ENCODE results near the gene ZNF764. TPM values are rescaled to one million over a fixed set of nuclear protein-coding genes. Genes with fewer than 3 reads are reported as not detected.
"Not testable (repeated sequence)": the region's sequence is repeated elsewhere in the genome, so short reads cannot be mapped to it uniquely, and the experiment has no call there.

ZNF764 gene
- total RNA-seq, 1 experiment from 2014 or later, result 8.3 TPM

DNA sequence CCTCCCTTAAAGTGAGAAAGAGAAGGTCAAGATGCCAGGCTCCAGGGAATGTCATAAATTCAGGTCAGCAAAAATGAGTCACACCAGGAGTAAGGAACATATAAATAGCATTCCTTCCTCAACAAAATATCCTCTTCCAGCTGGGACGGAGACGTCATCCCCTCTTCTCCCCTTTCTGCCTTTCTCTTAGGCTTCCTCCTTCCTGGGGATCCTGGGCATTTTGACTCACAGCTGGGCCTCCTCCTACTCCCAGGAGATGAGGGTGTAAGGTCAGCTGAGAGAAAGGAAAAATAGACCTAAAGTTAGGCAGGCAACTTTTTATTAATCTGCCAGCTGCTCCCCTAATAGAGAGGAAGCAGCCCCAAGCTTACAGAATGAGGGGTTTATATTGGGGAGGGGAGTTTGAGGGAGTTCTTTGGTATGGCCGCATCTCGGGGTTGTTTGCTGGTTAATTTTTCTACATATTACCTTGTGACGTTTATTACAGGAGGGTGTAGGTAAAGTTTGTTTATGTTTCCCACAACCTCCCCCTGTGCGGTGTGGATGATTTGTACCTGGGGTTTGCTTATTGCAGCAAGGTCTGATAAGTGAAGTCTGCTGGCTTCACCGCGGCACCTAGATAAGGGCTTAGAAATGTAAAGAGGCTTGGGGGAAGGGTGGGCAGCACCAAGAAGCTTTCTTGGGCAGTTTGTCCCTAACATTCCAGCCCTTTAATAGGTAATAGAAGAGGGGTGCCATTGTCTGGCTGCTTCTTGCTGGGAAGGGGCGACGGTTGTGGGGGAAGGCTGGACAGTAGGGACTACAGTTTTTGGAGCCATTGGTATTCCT lies 16.5 kb downstream of the ZNF764 start:
- H3K4me1 Mint-ChIP-seq (ENCODE audit: insufficient read depth, unreplicated experiment), result no peaks in the 10 kb centered on the region
- no peaks in the 10 kb centered on the region for H3K9me3 Mint-ChIP-seq (ENCODE audit: unreplicated experiment)
- DNase-seq (ENCODE audit: unreplicated experiment), result peak; percentile 29
- peaks cover 10% of the 10 kb centered on the region for H3K36me3 Mint-ChIP-seq (ENCODE audit: insufficient read depth, unreplicated experiment)
- BruUV-seq (replicated peaks), result no TSS peak
- no peak overlapping the region for H3K27ac Mint-ChIP-seq (ENCODE audit: low read depth, unreplicated experiment)
- TF ChIP-seq, protein P1, sequence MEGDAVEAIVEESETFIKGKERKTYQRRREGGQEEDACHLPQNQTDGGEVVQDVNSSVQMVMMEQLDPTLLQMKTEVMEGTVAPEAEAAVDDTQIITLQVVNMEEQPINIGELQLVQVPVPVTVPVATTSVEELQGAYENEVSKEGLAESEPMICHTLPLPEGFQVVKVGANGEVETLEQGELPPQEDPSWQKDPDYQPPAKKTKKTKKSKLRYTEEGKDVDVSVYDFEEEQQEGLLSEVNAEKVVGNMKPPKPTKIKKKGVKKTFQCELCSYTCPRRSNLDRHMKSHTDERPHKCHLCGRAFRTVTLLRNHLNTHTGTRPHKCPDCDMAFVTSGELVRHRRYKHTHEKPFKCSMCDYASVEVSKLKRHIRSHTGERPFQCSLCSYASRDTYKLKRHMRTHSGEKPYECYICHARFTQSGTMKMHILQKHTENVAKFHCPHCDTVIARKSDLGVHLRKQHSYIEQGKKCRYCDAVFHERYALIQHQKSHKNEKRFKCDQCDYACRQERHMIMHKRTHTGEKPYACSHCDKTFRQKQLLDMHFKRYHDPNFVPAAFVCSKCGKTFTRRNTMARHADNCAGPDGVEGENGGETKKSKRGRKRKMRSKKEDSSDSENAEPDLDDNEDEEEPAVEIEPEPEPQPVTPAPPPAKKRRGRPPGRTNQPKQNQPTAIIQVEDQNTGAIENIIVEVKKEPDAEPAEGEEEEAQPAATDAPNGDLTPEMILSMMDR (IDR thresholded peaks at IDR 0.05; ENCODE audit: unreplicated experiment), result no peak
- CTCF ChIA-PET, result interaction anchor here (0.7 to 1.7 kb wide), 2 partner anchors 87 to 93 kb away, joined by 3 to 7 read pairs; no protein-coding TSS in a partner anchor
- H3K27me3 Mint-ChIP-seq (ENCODE audit: insufficient read depth, unreplicated experiment), result no peaks in the 10 kb centered on the region
- intact Hi-C loops (cut with micrococcal nuclease), result no loop called here
- H3K4me3 Mint-ChIP-seq (ENCODE audit: unreplicated experiment), result no peak overlapping the region
- POLR2A ChIA-PET, result interaction anchor here (1.2 kb wide), 1 partner anchor 10 kb away, joined by 3 read pairs; no protein-coding TSS in a partner anchor

DNA sequence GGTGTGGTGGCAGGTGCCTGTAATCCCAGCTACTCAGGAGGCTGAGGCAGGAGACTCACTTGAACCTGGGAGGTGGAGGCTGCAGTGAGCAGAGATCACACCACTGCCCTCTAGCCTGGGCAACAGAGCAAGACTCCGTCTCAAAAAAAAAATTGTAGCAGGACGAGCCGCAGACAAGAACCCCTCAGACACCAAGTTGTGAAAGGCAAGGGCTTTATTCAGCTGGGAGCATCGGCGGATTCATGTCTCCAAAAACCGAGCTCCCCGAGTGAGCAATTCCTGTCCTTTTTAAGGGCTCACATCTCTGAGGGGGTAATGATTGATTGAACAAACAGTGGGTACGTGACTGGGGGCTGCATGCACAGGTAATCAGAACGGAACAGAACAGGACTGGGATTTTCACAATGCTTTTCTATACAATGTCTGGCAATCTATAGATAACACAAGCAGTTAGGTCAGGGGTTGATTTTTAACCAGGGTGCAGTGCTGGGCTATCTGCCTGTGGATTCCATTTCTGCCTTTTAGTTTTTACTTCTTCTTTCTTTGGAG lies 17.2 kb downstream of the ZNF764 start:
- H3K4me3 Mint-ChIP-seq (ENCODE audit: unreplicated experiment); BruUV-seq (replicated peaks); H3K27ac Mint-ChIP-seq (ENCODE audit: low read depth, unreplicated experiment); intact Hi-C loops (cut with micrococcal nuclease); H3K27me3 Mint-ChIP-seq (ENCODE audit: insufficient read depth, unreplicated experiment); H3K9me3 Mint-ChIP-seq (ENCODE audit: unreplicated experiment); DNase-seq (ENCODE audit: unreplicated experiment); H3K4me1 Mint-ChIP-seq (ENCODE audit: insufficient read depth, unreplicated experiment): not testable (repeated sequence)
- peaks cover 11% of the 10 kb centered on the region for H3K36me3 Mint-ChIP-seq (ENCODE audit: insufficient read depth, unreplicated experiment)
- ChIA-PET POLR2A (interaction anchor here (1.2 kb wide), 1 partner anchor 10 kb away, joined by 3 read pairs; no protein-coding TSS in a partner anchor), CTCF (interaction anchor here (0.7 to 1.7 kb wide), 3 partner anchors 57 to 93 kb away, joined by 3 to 7 read pairs (median 4); no protein-coding TSS in a partner anchor)

DNA sequence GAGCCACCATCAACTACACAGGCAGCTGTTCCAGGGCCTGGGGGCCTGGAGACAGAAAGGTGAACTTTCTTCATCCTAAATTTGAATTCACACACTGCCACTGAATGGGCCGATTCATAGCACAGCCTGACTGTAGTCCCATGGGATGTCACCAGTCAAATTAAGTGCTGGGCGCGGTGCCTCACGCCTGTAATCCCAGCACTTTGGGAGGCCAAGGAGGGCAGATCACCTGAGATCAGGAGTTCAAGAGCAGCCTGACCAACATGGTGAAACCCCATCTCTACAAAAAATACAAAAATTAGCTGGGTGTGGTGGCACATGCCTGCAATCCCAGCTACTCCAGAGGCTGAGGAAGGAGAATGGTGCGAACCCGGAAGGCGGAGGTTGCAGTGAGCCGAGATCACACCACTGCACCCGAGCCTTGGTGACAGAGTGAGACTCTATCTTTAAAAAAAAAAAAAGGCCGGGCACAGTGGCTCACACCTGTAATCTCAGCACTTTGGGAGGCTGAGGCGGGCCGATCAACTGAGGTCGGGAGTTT lies 18.1 kb downstream of the ZNF764 start:
- not testable (repeated sequence) for DNase-seq (ENCODE audit: unreplicated experiment)

DNA sequence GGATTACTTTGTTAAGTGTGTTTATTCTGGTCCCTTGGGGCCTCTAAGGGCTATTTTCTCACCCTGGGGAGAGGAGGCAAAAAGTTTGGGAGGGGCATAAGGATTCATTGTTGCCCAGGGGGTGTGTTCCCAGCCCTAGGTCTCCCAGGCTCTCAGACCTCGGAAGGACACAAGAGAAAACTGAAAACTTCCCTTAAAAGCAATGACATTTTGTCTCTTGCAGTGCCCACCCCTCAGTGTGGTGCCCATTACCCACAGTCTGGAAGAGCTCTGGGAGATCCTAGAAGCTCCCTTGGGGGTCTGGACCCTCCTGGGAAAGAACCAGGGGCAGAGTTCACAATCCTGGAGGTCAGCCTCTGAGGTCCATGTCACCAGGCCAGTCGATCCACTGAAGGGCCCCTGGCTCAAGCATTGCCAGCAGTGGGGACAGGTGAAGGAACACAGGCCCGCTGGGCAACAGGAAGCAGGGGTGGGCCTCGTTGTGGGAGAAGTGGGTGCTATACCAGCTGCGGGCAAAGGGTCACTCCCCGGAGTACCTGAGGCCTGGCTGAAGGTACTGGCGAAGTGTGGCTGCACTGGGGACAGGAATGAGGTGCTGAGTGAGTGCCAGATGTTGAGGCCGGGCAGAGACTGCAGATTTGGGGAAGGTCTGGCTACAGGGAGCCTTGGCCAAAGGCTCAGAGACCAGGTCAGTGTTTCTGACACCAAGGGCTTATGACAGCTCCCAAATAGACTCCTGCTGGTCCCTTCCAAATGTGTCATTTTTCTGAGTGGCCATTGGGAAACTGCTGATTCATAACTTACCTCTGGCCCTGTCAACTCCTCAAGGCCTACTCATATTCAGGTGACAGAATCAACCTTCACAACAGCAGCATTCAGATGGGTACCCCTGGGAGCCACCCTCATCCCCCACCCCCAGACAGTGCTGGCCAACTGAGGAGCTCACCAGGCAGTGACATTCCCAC lies 18.9 kb downstream of the ZNF764 start:
- H3K9me3 Mint-ChIP-seq (ENCODE audit: unreplicated experiment), result no peaks in the 10 kb centered on the region
- H3K4me1 Mint-ChIP-seq (ENCODE audit: insufficient read depth, unreplicated experiment), result peaks cover 6% of the 10 kb centered on the region
- H3K27ac Mint-ChIP-seq (ENCODE audit: low read depth, unreplicated experiment), result no peak overlapping the region
- BruUV-seq (replicated peaks), result no TSS peak
- ChIA-PET CTCF (interaction anchor here (0.6 to 1.7 kb wide), 2 partner anchors 78 to 90 kb away, joined by 3 to 7 read pairs; no protein-coding TSS in a partner anchor), POLR2A (interaction anchor here (1.1 kb wide), 1 partner anchor 11 kb away, joined by 4 read pairs; no protein-coding TSS in a partner anchor)
- no peak for DNase-seq (ENCODE audit: unreplicated experiment)
- no peak overlapping the region for H3K4me3 Mint-ChIP-seq (ENCODE audit: unreplicated experiment)
- TF ChIP-seq, protein P1 (IDR thresholded peaks at IDR 0.05; ENCODE audit: unreplicated experiment), result no peak
- H3K36me3 Mint-ChIP-seq (ENCODE audit: insufficient read depth, unreplicated experiment), result peaks cover 18% of the 10 kb centered on the region
- H3K27me3 Mint-ChIP-seq (ENCODE audit: insufficient read depth, unreplicated experiment), result no peaks in the 10 kb centered on the region
- intact Hi-C loops (cut with micrococcal nuclease), result no loop called here

More for the DNA sequence above, 18.1 kb downstream of the ZNF764 start:
- H3K36me3 Mint-ChIP-seq (ENCODE audit: insufficient read depth, unreplicated experiment), result peaks cover 15% of the 10 kb centered on the region
- H3K27me3 Mint-ChIP-seq (ENCODE audit: insufficient read depth, unreplicated experiment); H3K9me3 Mint-ChIP-seq (ENCODE audit: unreplicated experiment); BruUV-seq (replicated peaks); intact Hi-C loops (cut with micrococcal nuclease); H3K27ac Mint-ChIP-seq (ENCODE audit: low read depth, unreplicated experiment); H3K4me3 Mint-ChIP-seq (ENCODE audit: unreplicated experiment); H3K4me1 Mint-ChIP-seq (ENCODE audit: insufficient read depth, unreplicated experiment): not testable (repeated sequence)
- CTCF ChIA-PET, result interaction anchor here (0.5 to 1.7 kb wide), 3 partner anchors 58 to 110 kb away, joined by 3 to 7 read pairs (median 4); partner anchors contain the start of gene DCTPP1
- POLR2A ChIA-PET, result interaction anchor here (1.1 kb wide), 1 partner anchor 11 kb away, joined by 4 read pairs; no protein-coding TSS in a partner anchor

DNA sequence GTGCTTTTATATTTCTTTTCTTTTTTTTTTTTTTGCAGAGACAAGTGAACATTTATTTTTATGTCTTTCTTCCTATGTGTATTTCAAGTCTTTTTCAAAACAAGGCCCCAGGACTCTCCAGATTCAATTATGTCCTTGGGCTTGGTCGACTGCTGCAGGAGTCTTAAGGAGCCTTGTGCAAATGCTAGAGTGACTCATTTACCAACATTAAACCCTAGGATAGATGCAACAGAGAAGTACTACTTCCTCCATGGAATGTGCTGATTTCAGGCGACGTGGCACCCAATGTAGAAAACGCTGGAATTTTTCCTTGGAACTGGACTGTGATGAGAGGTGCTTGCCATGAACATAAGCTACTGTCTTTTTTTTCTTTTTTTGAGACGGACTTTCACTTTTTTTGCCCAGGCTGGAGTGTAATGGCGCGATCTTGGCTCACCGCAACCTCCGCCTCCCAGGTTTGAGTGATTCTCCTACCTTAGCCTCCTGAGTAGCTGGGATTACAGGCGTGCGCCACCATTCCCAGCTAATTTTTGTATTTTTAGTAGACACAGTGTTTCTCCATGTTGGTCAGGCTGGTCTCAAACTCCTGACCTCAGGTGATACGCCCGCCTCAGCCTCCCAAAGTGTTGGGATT lies 21.7 kb downstream of the ZNF764 start:
- BruUV-seq (replicated peaks); intact Hi-C loops (cut with micrococcal nuclease); H3K9me3 Mint-ChIP-seq (ENCODE audit: unreplicated experiment); DNase-seq (ENCODE audit: unreplicated experiment); H3K27me3 Mint-ChIP-seq (ENCODE audit: insufficient read depth, unreplicated experiment); H3K4me1 Mint-ChIP-seq (ENCODE audit: insufficient read depth, unreplicated experiment): not testable (repeated sequence)
- Mint-ChIP-seq H3K27ac (ENCODE audit: low read depth, unreplicated experiment) (peak overlapping the region; percentile 95), H3K4me3 (ENCODE audit: unreplicated experiment) (peak overlapping the region; percentile 91), H3K36me3 (ENCODE audit: insufficient read depth, unreplicated experiment) (peaks cover 20% of the 10 kb centered on the region)
- POLR2A ChIA-PET, result interaction anchor here (0.8 to 3.5 kb wide), 10 partner anchors 10 to 166 kb away, joined by 3 to 104 read pairs (median 14); partner anchors contain the start of genes DCTPP1, TBC1D10B, ZNF688 and ZNF764
- CTCF ChIA-PET, result interaction anchor here (0.7 to 3.4 kb wide), 12 partner anchors 7 to 494 kb away, joined by 3 to 28 read pairs (median 5); partner anchors contain the start of genes DCTPP1, ZNF764 and ZNF785
